Measurements from ENCODE around the gene GGT1.
A peak's percentile ranks its signal among the peaks of the same experiment; 100 is the strongest.
"Not testable (repeated sequence)": the region's sequence is repeated elsewhere in the genome, so short reads cannot be mapped to it uniquely, and the experiment has no call there.

Gene GGT1

DNA sequence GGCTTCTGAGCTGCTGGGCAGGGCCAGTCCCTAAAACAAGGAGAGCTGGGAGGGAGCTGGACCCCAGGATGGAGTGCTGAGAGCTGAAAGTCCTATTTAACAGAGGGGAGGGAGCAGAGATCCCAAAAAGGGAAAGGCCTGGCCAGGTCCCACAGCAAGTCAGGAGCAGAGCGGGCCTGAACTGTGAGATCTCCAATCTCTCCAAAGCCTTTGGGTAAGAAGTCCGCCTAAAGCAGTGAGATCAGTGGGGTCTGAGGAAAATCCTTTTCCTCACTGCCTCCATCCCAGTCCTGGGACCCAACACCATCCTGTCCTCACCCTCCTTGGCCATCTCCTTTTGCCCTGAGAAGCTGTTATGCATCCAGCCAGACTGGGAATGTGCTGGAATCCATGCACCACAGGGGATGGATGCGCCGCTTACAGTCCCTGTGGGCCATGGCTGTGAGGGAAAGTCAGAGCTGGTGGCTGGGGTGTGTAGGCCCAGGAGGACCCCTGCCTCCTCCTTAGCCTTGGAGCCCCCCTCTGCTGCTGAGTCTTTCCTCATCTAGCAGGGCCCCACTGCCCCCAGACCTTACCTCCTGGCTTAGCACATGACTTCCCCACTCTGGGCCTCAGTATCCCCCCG is 18.7 kb upstream of the GGT1 start:
- no peak for DNase-seq

DNA sequence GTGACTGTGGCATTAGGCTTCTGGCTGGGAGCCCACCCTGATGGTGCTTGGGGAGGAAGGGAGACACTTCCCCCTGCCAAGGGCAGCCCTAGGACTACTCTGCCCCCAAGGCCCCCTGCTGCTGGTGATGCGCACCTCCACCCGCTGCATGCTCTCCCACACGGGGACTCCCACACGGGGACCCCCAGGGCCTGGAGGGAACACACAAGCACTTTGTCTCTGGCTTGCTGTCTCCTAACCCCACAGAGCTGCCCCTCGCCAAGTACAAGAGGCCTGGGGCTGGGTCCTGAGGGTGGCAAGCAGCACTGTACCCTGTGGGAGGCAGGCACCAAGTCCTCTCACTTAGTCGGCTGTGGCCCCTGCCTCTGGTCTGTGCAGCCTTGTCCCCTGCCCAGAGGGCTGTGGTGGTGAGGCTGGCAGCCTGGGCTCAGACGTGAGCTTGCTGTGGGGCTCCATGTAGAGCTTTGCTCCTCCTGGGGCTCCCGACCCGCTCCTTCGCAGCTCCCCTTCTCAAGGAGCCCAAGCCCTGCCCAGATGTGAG is 18.1 kb upstream of the GGT1 start:
- no peak for DNase-seq

DNA sequence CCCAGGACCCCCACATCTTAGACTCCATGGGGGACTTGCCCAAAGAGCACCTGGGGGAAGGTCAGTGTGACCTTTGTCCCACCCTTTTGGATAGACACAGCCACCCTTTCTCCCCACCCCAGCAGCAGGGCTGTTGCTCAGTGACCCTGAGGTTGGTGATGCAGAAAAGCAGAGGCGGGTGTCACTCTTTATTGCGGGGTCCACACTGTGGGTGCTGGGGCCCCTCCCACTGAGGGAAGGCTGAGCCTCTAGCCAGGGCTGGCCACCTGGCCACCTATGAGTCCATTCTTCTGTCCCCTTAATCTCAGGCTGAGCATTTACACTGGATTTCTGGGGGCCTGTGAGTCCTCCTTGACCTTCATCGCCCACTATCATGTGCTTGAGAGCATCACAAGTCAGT is 17.5 kb upstream of the GGT1 start:
- no peak for DNase-seq

DNA sequence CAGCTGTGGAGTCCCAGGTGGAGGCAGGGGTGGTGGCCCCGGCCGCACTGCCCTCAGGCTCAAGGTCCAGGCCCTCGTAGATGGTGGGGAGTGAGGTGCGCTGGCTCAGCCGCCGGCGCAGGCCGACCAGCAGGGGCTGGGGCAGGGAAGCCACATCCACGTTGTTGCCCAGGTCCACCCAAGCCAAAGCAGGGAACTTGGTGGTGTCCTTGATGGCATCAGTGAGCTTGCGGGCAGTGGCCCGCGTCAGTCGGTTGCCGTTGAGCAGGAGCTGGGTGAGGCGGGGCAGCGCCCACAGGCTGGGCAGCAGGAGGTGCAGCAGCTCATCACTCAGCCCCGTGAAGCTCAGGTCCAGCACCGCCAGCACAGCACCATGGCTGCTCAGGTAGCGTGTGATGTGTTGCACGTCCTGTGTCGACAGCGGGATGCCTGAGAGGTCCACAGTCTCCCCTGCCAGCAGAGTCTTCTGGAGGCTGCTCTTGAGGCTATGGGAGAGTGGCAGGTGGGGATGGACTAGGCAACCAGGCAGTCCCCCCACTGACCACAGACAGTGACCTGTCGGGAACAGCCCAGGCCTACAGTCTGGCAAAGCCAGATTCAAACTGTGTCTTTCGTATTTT is 17.0 kb upstream of the GGT1 start:
- DNase-seq, result no peak

DNA sequence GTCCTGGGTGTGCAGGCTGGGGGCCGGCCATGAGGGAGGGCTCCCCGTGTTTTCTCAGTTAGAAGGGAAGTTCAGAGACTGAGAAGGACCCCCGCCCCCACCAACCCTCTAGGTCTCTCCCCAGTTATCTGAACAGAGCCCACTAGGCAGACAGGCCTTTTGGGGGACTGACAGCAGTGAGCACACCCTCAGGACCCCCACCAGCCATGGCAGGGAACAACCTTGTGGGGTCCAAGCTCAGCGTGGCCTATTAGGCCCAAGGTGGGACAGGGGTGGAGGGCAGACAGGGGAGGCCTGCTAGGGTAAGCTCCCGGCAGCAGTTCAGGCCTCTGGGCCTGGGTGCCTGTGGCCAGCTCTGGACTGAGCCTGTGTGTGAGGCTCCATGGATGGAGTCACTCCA is 15.7 kb upstream of the GGT1 start:
- no peak for DNase-seq

DNA sequence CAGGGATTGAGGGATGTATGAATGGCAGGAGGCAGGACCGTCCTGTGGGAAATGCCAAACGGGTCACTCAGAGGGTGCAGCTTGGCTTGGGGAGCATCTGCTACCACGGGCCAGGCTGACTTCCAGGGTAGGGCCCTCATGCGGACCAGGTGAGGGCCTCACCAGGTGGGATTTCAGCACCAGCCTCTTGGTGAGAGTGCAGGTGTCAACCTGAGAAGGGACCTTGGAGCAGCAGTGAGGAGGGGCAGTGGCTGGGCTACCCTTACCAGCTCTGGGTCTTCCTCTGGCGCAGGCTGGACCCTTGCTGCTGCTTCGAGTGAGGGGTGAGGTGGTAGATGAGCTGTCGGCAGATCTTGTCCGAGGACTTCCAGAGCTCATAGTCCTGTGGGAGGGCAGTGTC is 15.0 kb upstream of the GGT1 start:
- DNase-seq, result no peak

DNA sequence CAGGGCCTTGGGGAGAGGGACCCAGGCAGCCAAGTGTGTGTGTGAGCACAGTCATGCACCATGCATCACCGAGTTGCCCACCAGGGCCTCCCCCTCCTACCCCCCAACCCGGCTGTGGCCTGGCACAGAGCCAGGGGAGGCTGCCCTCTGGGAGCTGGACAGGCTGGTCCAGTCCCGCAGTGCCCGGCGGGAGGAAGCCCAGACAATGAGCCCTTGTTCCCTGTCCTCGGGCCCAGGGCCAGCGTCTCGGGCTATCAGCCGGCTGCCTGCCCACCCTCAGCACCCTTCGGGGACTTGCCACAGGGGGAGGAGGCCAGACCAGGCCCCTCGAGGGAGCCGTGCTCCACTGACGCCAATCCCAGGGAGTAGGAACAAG is 14.6 kb upstream of the GGT1 start:
- DNase-seq, result no peak

DNA sequence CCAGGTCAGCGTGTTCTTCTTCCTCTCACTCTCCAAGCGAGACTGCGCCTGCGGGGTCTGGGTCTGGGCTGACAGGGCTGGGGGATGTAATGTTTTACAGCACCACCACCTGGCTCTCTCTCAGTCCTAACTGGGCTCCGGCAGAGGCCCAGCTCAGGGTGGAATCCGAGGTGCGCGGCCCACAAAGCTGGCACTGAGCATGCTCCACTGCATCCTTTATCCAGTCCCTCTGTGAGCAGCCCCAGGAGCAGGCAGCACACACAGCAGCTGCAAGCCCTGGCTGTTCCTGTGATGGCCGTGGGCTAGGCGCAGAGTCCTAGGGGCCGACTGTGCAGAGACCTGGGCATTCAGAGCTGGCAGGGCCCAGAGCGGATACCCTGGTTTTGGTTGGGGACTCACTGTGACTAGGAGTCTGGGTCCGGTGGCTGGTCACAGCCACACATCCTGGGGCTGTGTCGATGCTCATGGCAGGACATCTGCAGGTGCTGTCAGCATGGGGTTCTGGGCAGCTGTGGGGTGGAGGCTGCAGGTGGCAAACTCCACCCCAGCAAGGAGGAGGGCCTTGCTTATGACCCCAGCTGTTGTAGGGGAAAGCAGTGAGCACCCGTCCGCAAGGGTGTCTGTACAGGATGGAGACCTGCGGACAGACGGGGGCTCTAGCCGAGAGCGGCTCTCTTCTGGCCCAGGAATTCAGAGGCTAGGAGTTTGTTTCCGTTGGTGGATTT is 14.1 kb upstream of the GGT1 start:
- DNase-seq, result no peak

DNA sequence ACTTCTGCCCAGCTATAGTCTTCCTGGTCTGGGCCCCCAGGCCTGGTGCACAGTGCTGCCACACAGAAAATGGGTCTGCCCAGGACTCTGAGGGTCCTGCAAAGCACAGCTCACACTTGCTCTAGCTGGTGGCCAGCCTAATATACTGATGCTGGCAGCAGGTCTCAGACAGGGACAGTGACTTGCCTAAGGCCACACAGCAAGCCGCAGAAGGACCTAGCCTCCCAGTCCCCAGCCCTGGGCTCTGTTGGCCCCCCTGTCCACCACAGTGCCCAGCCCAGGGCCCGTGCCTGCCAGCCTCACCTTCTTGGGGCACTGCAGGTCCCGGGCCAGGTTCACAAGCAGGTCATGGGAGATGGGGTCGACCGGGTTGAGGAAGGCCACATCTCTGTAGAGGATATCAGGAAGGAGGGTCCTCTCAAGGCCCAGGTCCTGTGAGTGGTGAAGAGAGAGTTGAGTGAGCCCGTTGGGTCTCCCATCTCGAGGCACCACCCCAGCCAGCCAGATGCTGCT is 13.4 kb upstream of the GGT1 start:
- DNase-seq, result no peak

DNA sequence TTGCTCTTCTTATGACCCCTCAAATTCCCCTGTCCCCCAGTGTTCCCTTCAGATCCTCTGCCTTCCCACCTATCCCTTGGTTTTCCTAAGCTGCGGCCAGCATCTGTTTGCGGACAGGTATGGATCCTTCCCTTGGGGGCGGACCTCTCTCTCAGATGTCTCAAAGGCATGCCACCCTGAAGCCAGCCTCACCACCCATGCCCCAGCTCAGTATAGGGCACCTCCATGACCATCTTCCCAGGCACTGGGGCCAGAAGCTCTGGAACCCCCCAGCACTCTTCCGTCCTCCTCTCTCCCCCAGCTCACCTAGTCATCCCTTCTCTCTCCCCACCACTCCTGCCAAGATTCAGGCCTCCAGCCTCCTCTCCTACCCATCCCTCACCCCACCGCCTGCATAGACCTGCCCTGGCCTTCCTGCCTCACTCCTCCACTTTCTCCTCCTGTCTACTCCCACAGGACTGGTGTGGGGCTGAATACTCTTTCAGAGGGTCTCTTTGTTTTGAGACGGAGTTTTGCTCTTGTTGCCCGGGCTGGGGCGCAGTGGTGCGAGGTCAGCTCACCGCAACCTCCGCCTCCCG is 12.3 kb upstream of the GGT1 start:
- no peak for DNase-seq

DNA sequence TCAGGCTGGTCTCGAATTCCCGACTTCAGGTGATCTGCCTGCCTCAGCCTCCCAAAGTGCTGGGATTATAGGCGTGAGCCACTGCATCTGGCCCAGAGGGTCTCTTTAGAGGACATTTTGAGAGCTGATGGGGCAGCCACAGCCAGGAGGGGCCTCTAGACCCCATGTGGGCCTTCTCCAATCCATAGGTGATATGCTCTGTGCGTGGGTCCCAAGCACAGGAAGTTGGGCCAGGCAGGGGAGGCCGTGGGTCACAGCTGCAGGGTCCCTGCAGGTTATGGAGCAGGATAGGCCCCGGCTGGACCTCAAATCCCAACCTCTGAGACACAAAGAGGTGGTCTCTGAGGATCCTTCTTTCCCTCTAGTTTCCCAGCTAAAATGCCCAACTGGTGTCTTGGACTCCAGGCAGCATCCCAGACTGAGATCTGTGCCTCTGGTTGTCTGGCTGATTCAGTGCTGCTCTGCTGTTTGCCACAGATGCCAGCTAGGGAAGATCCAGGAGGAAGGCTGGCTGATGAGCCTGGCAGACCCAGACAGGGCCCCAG is 11.6 kb upstream of the GGT1 start:
- DNase-seq, result no peak

DNA sequence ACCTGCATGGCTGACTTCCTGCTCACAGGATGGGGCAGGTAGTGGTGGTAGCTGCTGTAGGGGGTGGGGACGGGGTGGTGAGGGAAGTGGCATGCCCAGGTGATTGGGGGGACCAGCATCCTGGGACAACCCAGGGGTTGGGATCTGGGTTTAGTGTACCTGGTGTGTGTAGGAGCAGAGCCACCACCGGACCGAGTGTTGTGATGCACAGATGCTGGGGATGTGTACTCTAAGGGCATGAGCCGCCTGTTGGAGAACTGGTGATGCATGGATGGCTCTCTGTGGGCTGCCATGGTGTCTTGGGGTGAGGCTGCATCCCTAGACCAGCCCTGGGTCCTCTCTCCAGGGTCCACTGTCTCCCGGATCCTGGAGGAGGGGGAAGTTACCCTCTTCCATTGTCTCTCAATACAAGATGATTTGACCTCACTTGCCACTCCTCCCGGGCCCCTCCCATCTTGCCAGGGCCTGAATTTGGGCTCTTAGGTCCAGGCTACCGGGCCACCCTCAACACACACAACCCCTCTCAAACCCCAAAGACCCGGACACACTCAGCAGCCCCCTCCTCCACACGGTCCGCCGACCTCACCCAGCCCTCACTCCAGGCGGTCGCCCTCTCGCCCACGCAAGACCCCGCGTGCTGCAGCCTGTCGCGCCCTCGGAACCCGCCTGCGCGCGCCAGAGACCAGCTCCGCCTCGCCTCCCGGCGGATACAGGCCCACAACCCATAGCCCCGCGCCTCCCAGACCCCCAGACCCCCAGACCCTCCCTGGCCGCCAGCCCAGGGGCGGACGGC is 10.7 kb upstream of the GGT1 start:
- peak; percentile 19 for DNase-seq

DNA sequence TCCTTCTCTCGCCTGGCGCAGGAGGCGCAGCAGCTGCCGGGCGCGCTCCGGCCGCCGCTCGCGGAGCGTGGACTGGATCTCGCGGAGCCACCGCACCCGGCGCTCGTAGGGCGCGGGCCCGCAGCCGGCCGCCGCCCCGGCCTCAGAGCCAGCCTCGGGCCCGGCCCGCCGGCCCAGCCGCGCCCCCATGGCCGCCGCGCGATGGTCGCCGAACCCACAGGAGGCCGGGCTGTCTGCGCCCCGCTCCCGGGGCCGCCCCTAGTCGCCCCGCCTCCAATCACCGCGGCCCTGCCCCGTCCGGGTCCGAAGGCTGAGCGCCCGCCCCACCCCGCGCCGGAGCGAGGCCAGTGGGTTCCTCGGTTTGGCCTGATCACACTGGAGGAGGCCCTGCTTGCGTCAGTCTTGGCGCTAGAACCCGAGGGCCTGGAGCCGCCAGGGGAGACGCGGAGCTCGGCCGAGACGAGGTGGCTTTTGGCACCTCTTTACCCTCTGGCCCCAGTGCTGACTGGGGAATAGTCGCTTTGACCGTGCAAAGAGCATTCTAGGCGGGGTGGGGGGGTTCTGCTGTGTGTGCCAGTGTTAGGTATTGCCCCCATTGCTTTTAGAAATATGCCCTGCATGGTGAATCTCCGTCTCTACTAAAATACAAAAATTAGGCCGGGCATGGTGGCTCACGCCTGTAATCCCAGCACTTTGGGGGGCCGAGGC is 10.0 kb upstream of the GGT1 start, which contains the start of gene LRRC75B:
Gene LRRC75B, minus strand, starts transcription at position 223 of the 708 bp plus-strand sequence. Its CDS starts 34 bp downstream, at position 189.
- DNase-seq, result peak; percentile 87

DNA sequence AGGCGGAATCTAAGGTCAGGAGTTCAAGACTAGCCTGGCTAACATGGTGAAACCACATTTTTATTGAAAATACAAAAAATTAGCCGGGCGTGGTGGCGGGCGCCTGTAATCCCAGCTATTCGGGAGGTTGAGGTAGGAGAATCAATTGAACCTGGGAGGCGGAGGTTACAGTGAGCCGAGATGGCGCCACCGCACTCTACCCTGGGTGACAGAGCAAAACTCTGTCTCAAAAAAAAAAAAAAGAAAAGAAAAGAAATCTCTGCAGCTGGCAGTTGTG is 9.5 kb upstream of the GGT1 start:
- DNase-seq, result not testable (repeated sequence)

DNA sequence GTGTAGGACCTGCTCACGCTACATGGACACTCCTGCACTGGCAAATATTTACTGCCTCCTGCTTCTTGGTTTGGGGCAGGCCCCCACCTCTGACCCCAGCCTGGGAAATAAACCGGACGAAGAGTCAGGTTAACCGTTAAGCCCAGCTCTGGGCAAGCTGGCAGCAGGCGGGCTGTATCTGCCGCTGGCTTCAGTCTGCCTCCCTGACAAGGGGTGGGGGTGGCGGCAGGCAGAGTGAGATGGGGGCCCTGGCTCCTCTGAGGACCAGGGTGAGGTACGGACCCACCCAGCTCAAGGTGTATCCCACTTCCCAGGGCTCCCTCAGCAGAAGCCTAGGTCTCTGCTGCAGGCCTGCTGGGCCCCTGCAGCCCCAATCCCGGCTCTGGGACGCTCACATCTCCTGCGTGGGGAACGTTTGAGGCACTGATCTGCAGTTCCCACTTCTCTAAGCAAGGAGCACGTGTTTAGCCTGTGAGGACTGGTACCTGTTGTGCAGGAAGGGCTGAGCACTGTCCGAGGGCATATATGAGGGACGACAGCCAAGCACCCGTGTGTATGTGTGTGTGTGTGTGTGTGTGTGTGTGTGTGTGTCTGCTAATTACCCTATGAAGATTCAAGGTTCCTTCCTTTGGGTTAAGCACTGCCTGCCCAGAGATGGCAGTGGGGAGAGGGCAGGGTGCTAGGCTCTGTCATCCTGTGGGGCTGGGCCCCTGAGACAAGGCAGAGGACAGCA is 9.0 kb upstream of the GGT1 start:
- DNase-seq, result no peak

DNA sequence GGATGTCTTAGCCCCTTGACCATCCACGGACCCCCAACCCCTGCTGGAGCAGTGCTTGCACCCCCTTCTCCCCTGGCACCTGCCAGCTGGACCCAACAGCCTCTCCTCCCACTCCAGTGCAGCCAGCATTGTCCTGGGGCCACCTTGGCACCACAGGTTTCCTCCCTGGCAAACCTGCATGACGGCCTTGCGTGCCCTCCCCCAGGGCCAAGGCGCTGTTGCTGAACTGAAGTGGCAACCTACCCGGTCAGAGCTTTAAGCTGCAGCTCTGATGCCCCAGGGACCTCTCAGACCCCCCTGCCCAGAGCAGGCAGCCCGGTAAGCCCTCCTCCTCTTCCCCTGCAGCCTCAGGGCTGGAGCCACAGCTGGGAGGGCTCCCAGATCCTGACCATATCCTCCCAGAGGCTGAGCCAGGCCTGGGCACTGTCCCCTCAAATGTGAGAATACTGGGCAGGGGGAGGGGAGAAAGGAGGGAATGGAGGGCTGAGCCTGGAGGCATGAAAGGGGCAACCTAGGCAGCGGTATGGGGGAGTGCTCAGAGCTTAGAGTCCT is 8.3 kb upstream of the GGT1 start:
- no peak for DNase-seq

DNA sequence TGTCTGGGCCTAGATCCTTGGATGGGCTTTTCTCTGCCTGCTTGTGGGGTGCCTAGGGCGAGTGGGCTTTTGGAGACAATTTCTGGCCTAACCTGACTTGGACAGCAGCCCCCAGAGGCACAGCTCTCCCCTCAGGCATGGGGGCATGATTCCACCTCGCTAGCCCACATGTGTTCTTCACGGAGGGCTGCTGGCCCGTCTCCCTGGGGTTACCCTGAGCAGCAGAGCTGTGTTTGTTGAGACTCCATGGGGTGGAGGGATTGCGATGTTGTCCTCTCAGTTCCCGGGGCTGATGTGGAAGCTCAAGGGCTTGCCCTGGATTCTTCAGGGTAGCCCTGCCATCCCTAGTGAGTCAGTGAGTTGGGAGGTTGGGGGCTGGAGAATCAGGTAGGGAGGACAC is 7.8 kb upstream of the GGT1 start:
- no peak for DNase-seq

DNA sequence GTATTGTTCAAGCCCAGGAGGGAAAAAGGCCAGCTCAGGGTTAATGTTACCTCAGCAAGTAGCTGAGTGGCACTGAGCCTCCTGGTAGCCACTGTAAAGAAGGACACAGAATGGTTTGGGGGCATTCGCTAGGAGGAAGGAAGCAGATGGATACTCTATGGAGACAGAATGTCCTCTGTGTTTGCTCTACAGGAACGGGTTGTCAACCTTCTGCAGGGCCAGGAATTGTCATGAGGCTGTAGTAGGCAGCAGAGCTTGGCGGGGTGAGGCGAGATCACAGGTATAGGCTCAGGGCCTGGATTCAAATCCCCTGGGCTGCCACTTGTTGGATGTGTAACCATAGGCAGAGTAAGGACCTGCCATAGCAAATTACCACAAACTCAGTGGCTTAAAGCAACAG is 7.1 kb upstream of the GGT1 start:
- DNase-seq, result no peak

DNA sequence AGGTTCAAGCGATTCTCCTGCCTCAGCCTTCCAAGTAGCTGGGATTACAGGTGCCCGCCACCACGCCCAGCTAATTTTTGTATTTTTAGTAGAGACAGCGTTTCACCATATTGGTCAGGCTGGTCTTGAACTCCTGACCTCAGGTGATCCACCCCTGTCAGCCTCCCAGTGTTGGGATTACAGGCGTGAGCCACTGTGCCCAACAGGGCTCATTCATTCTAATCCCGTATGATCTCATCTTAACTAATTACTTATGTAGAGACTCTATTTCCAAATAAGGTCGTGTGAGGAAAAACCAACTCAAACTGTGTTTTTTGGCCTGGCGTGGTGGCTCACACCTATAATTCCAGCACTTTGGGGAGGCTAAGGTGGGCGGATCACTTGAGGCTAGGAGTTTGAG is 5.9 kb upstream of the GGT1 start:
- not testable (repeated sequence) for DNase-seq

DNA sequence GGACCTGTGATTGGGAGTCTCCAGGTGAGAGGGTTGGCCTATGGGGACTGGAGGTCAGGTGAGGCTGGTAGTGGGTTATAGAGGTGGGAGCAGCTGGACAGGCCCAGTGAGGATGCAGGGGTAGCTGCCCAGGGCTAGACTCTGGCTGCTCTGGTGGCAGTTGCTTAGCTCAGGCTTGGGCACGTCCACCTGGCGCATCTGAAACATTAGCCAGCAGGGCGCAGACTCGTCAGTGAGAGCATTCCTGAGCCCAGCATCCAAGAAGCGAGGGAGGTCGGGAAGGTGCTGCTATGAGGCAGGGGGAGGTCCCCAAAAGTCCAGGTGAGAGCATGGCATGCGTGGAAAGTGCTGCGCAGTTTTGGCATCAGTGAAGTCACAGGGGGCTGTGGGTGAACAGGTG is 3.5 kb upstream of the GGT1 start:
- no peak for DNase-seq

Measured in fibroblast of skin of back (primary cell).